GM15510 (cell line): Measurements from ENCODE around the gene CNN2.

Experiments
- POLR2A ChIP-seq: IDR thresholded peaks from 3 replicates; pipeline ENCODE4 v1.6.1; 2011; ENCODE audit warnings: borderline replicate concordance; ENCODE audit not compliant: insufficient read length; ENCODE audit errors: extremely low read depth

CNN2 gene

GRCh38 chr19:1025960-1026782 is at the start of gene CNN2:
TSS of gene CNN2 (plus strand) at chr19:1026608. CDS start at chr19:1026662, 54 bp downstream.
- TF ChIP-seq POLR2A, result peak; percentile 88

- TF ChIP-seq POLR2A, result no peak
Observed at GRCh38 chr19:977058-977464, 49.3 kb upstream of the CNN2 start.

GRCh38 chr19:979318-979741 is 47.1 kb upstream of the CNN2 start:
- TF ChIP-seq POLR2A, result no peak

- TF ChIP-seq POLR2A, result no peak
Observed at GRCh38 chr19:980133-980998, 46.0 kb upstream of the CNN2 start.

- TF ChIP-seq POLR2A, result no peak
Observed at GRCh38 chr19:982567-983170, 43.7 kb upstream of the CNN2 start.

- TF ChIP-seq POLR2A, result peak; percentile 67
Observed at GRCh38 chr19:984165-984967, 42.0 kb upstream of the CNN2 start, which contains the start of gene WDR18. TSS of gene WDR18 (plus strand) at chr19:984345. CDS start at chr19:984354, 9 bp downstream.

- TF ChIP-seq POLR2A, result no peak
Observed at GRCh38 chr19:986083-986482, 40.3 kb upstream of the CNN2 start.

- TF ChIP-seq POLR2A, result no peak
Observed at GRCh38 chr19:988081-988480, 38.3 kb upstream of the CNN2 start.

- no peak for TF ChIP-seq POLR2A
Observed at GRCh38 chr19:988510-988909, 37.9 kb upstream of the CNN2 start.

- TF ChIP-seq POLR2A, result no peak
Observed at GRCh38 chr19:989381-990081, 36.9 kb upstream of the CNN2 start.

- TF ChIP-seq POLR2A, result no peak
Observed at GRCh38 chr19:990119-990571, 36.3 kb upstream of the CNN2 start.

GRCh38 chr19:990746-991145 is 35.7 kb upstream of the CNN2 start:
- no peak for TF ChIP-seq POLR2A

GRCh38 chr19:991174-991931 is 35.1 kb upstream of the CNN2 start:
- no peak for TF ChIP-seq POLR2A
